HepG2 (cell line): ENCODE data around the gene FBXL2. TPM values are rescaled to one million over a fixed set of nuclear protein-coding genes. Genes with fewer than 3 reads are reported as not detected.

Source experiments
- ARID3A ChIP-seq: IDR thresholded peaks from 2 replicates; pipeline ENCODE4 v1.6.1; 2012; ENCODE audit warnings: low read depth, low read length, improper control_type of control experiment
- BRF2 ChIP-seq: sonication (generic); formaldehyde crosslinking; IDR thresholded peaks from 2 replicates; pipeline ENCODE4 v1.8.1; 2022; ENCODE audit warnings: mild to moderate bottlenecking, missing genetic modification reagents
- CHCHD3 ChIP-seq: sonication (generic); formaldehyde crosslinking; IDR thresholded peaks from 2 replicates; pipeline ENCODE4 v1.8.0; 2022; ENCODE audit warnings: mild to moderate bottlenecking, missing genetic modification reagents, moderate library complexity
- DNMT1 ChIP-seq: sonication (generic); formaldehyde crosslinking; IDR thresholded peaks from 2 replicates; pipeline ENCODE4 v1.5.1; 2020; ENCODE audit warnings: mild to moderate bottlenecking, missing genetic modification reagents
- ELK4 ChIP-seq: sonication (generic); formaldehyde crosslinking; IDR thresholded peaks from 2 replicates; pipeline ENCODE4 v1.9.0; 2021; ENCODE audit warnings: missing genetic modification reagents, borderline replicate concordance
- ESRRA ChIP-seq: sonication (generic); formaldehyde crosslinking; IDR thresholded peaks from 2 replicates; pipeline ENCODE4 v1.5.1; 2020; ENCODE audit warnings: mild to moderate bottlenecking, low read depth, missing genetic modification reagents
- FOXC1 ChIP-seq: sonication (generic); formaldehyde crosslinking; IDR thresholded peaks from 2 replicates; pipeline ENCODE4 v1.8.0; 2022; ENCODE audit warnings: mild to moderate bottlenecking, missing genetic modification reagents, borderline replicate concordance
- FOXP1 ChIP-seq, 2 experiments: fragments of 450-650 bp in 1 of 2; IDR thresholded peaks; 2 replicates each; pipeline ENCODE4 v1.6.1; 2017 to 2018; ENCODE audit warnings: antibody characterized with exemption in 1 of 2
- HMG20B ChIP-seq: conservative IDR thresholded peaks from 2 replicates; pipeline ENCODE4 v1.6.1; 2016; ENCODE audit warnings: missing genetic modification reagents, missing compliant biosample characterization
- HMGA1 ChIP-seq: sonication (generic); formaldehyde crosslinking; conservative IDR thresholded peaks from 2 replicates; pipeline ENCODE4 v1.4.0; 2020; ENCODE audit warnings: missing genetic modification reagents
- MZF1 ChIP-seq: sonication (generic); formaldehyde crosslinking; IDR thresholded peaks from 2 replicates; pipeline ENCODE4 v1.8.1; 2023; ENCODE audit warnings: mild to moderate bottlenecking, missing genetic modification reagents, borderline replicate concordance
- PHB2 ChIP-seq: fragments of 450-650 bp; IDR thresholded peaks from 2 replicates; pipeline ENCODE4 v1.6.1; 2018; ENCODE audit not compliant: partially characterized antibody
- SKI ChIP-seq: fragments of 450-650 bp; IDR thresholded peaks from one replicate; pipeline ENCODE4 v1.6.1; 2018; ENCODE audit warnings: mild to moderate bottlenecking; ENCODE audit not compliant: partially characterized antibody
- SRSF4 ChIP-seq: fragments of 200-400 bp; formaldehyde crosslinking; IDR thresholded peaks from one replicate; pipeline ENCODE4 v1.6.1; 2018; ENCODE audit warnings: mild to moderate bottlenecking, low read depth, low read length, moderate library complexity; ENCODE audit not compliant: poor library complexity, severe bottlenecking
- TCF12 ChIP-seq, 2 experiments: fragments of 450-650 bp in 1 of 2; sonication (generic) in 1 of 2; formaldehyde crosslinking in 1 of 2; IDR thresholded peaks; 2 replicates each; pipeline versions ENCODE4 v1.6.1 to v1.8.0; 2017 to 2022; ENCODE audit warnings: antibody characterized with exemption in 1 of 2, mild to moderate bottlenecking in 1 of 2, missing genetic modification reagents in 1 of 2, moderate library complexity in 1 of 2
- ZBTB10 ChIP-seq: sonication (generic); formaldehyde crosslinking; IDR thresholded peaks from 2 replicates; pipeline ENCODE4 v1.4.0; 2020; ENCODE audit warnings: missing genetic modification reagents, borderline replicate concordance
- ZBTB44 ChIP-seq: sonication (generic); formaldehyde crosslinking; IDR thresholded peaks from 2 replicates; pipeline ENCODE4 v1.4.0; 2020; ENCODE audit warnings: missing genetic modification reagents
- ZNF207 ChIP-seq: fragments of 450-650 bp; IDR thresholded peaks from 2 replicates; pipeline ENCODE4 v1.6.1; 2016; ENCODE audit warnings: antibody characterized with exemption, borderline replicate concordance
- ZNF550 ChIP-seq: sonication (generic); formaldehyde crosslinking; IDR thresholded peaks from 2 replicates; pipeline ENCODE4 v1.4.0; 2020; ENCODE audit warnings: mild to moderate bottlenecking, missing genetic modification reagents, borderline replicate concordance
- ZNF570 ChIP-seq: sonication (generic); formaldehyde crosslinking; IDR thresholded peaks from 2 replicates; pipeline ENCODE4 v1.4.0; 2020; ENCODE audit warnings: mild to moderate bottlenecking, missing genetic modification reagents, borderline replicate concordance
- ZNF841 ChIP-seq: sonication (generic); formaldehyde crosslinking; IDR thresholded peaks from 2 replicates; pipeline ENCODE4 v1.8.1; 2023; ENCODE audit warnings: missing genetic modification reagents, borderline replicate concordance
- polyA plus RNA-seq, 8 experiments: library from polyadenylated mRNA; depleted of rRNA in 3 of 8; stranded (reverse) in 7 of 8; unstranded in 1 of 8; fragments of >200 nt; fragmentation: Illumina TruSeq in 4 of 8; extraction: Trizol in 4 of 8; gene quantifications; 2 replicates each; pipeline versions ENCODE4 v1.2.1 to v1.2.3, GENCODE V29; 2011 to 2016; ENCODE audit warnings: low read depth in 4 of 8, missing spikeins in 1 of 8, mixed read lengths in 1 of 8; ENCODE audit not compliant: insufficient read depth in 1 of 8
- total RNA-seq, 5 experiments: library from RNA; depleted of rRNA; stranded (reverse); fragments of >200 nt; fragmentation: Illumina TruSeq; extraction: Trizol; gene quantifications; 2 replicates each; pipeline ENCODE4 v1.2.3, GENCODE V29; 2016; ENCODE audit warnings: low read depth in 1 of 5

Gene FBXL2
- total and polyA plus RNA-seq, 2 of the 13 experiments (the other 11 are each of a cell fraction or from before 2014, with no cell fraction given), result 1.8 to 5.0 TPM

- no peak for TF ChIP-seq ZBTB10 (CRISPR knock-in tag)
- TF ChIP-seq FOXC1 (CRISPR knock-in tag), result no peak
- no peak for TF ChIP-seq TCF12 (IDR thresholded peaks at IDR 0.05)
- TF ChIP-seq TCF12 (CRISPR knock-in tag; IDR thresholded peaks at IDR 0.05), result no peak
- TF ChIP-seq ZNF841 (CRISPR knock-in tag), result no peak
- TF ChIP-seq BRF2 (CRISPR knock-in tag), result no peak; the same call in 1 of the 2 replicates
- TF ChIP-seq FOXP1 (IDR thresholded peaks at IDR 0.05), result no peak
- TF ChIP-seq FOXP1 (CRISPR knock-in tag; IDR thresholded peaks at IDR 0.05), result no peak
- no peak for TF ChIP-seq ZNF550 (CRISPR knock-in tag)
- no peak for TF ChIP-seq ARID3A
- no peak for TF ChIP-seq SKI
- TF ChIP-seq SRSF4, result no peak
- no peak for TF ChIP-seq ZBTB44 (CRISPR knock-in tag)
- no peak for TF ChIP-seq MZF1 (CRISPR knock-in tag)
- no peak for TF ChIP-seq PHB2
- TF ChIP-seq HMGA1, result no peak
- TF ChIP-seq CHCHD3, result no peak
- TF ChIP-seq ZNF207, result no peak
- TF ChIP-seq ELK4 (CRISPR knock-in tag), result no peak
- TF ChIP-seq ZNF570, result no peak
- TF ChIP-seq DNMT1 (CRISPR knock-in tag), result no peak
- TF ChIP-seq HMG20B (CRISPR knock-in tag), result no peak
- TF ChIP-seq ESRRA (CRISPR knock-in tag), result no peak
Measured at GRCh38 chr3:33277193-33277882, at the start of gene FBXL2 (continued).
